GM12891 (cell line): ENCODE measurements around the gene ZFHX3.

Experiments
- DNase-seq: peaks from one replicate; pipeline ENCODE4 v3.0.0; 2011; ENCODE audit warnings: low spot score; ENCODE audit not compliant: insufficient read length
- FAIRE-seq: peaks from 2 replicates; lab custom pipeline; 2011; peaks lifted over from hg19 to GRCh38; lab: Jason Lieb, UNC
- PAX5 ChIP-seq: IDR thresholded peaks from 2 replicates; pipeline ENCODE4 v1.6.1; 2011; ENCODE audit warnings: low read length, moderate library complexity, mild to moderate bottlenecking; ENCODE audit not compliant: insufficient read depth, severe bottlenecking
- POLR2A ChIP-seq: IDR thresholded peaks from 2 replicates; pipeline ENCODE4 v1.6.1; 2011; ENCODE audit warnings: low read depth, low read length, control low read depth
- POLR2AphosphoS5 ChIP-seq: IDR thresholded peaks from 2 replicates; pipeline ENCODE4 v1.6.1; 2011; ENCODE audit warnings: low read depth, low read length, control low read depth
- POU2F2 ChIP-seq: IDR thresholded peaks from 2 replicates; pipeline ENCODE4 v1.6.1; 2011; ENCODE audit warnings: low read depth, mild to moderate bottlenecking, control low read depth, low read length, moderate library complexity
- SPI1 ChIP-seq: IDR thresholded peaks from 2 replicates; pipeline ENCODE4 v1.6.1; 2011; ENCODE audit warnings: low read depth, low read length, control low read depth
- TAF1 ChIP-seq: IDR thresholded peaks from 2 replicates; pipeline ENCODE4 v1.6.1; 2011; ENCODE audit warnings: low read depth, low read length, control low read depth

ZFHX3 gene

GRCh38 chr16:72910875-72911274, 137.1 kb downstream of the ZFHX3 start:
- DNase-seq (no peak), FAIRE-seq (no peak)
- TF ChIP-seq SPI1 = no peak
- no peak for TF ChIP-seq PAX5
- TF ChIP-seq POLR2A = no peak
- TF ChIP-seq TAF1 = no peak
- no peak for TF ChIP-seq POLR2AphosphoS5
- TF ChIP-seq POU2F2 = no peak

DNA sequence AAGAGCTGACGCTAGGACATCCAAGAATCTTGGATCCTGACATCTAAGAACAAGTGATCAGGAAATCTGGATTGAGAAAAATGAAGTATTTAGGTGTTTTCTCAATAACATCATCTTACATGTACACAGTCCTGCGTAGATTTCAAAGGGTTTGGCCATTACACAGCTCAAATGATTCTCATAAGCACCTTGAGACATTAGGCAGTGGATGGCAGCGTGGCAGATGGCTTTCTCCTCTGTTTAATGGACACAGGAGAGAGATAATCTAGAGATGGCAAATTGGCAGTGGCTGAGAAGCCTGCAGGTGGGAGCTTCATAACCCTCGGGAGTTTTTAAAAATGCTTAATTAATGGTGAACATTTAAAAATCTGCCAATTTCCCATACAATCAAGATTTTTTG, 137.5 kb downstream of the ZFHX3 start:
- no peak for DNase-seq
- TF ChIP-seq TAF1 (no peak), POLR2A (no peak), POLR2AphosphoS5 (no peak), SPI1 (no peak), POU2F2 (no peak), PAX5 (no peak)
- FAIRE-seq = no peak

DNA sequence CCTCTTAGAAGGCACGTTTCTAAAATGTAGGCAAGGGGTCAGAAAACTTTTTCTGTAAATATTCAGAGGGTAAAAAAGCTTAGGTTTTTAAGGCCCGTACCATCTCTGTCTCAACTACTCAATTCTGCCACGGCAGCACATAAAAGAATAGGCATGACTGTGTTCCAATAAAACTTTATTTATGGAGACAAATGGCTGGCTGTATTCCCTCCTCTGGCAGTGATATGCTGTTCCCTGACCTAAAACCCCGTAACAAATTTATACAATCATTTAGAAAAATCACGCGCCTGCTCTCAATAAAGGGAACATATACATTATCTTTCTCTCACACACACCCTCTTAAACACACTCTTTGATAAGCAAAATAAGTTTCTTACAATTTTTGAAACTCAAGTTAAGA, 138.7 kb downstream of the ZFHX3 start:
- FAIRE-seq = no peak
- TF ChIP-seq POLR2AphosphoS5 = no peak
- no peak for TF ChIP-seq POLR2A
- no peak for TF ChIP-seq SPI1
- no peak for TF ChIP-seq TAF1
- TF ChIP-seq POU2F2 = no peak
- no peak for TF ChIP-seq PAX5
- DNase-seq = no peak

DNA sequence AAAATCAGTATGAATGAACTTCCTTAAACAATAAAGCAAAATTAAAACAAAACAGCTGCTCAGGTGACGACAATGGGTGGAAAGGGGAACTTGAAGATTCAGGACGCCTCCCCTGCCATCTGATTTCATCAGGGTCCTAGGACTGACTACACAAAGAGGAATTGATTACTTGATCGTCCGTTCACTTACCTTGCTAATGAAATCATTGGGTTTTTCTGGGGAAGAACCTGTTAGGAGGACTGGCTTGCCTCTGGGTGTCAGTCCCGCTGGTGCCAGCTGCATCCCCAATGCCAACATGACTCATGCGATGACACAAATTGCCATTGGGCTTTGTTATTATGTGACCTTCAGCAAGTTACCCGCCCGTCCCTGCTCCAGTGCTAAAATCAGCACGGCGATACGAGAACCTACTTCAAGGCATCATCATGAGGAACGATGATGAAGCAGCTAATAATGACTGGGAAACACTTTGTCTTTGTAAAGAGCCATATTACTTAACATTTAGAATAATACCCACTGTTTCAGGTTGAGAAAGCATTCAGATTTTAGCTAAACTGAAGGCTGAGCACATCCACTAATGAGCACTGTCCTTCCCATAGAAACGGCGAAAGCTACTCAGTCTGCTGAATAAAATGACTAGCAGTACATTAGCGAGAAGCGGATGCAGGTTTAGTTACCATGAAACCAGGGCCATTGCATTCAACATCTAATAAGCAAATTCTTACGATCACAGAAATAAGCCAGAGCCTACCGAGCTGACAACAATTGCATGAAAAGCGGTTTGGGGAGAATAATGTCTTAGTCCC, 139.4 kb downstream of the ZFHX3 start:
- TF ChIP-seq POLR2AphosphoS5 = no peak
- peak; percentile 44 for TF ChIP-seq SPI1
- FAIRE-seq (peak; percentile 23), DNase-seq (no peak)

- FAIRE-seq = no peak
- TF ChIP-seq TAF1 = no peak
- no peak for TF ChIP-seq POU2F2
- TF ChIP-seq POLR2AphosphoS5 = no peak
- no peak for TF ChIP-seq SPI1
- no peak for TF ChIP-seq POLR2A
- no peak for TF ChIP-seq PAX5
- no peak for DNase-seq
Observed at GRCh38 chr16:72905581-72905980, 142.3 kb downstream of the ZFHX3 start.

- no peak for FAIRE-seq
- DNase-seq = no peak
- no peak for TF ChIP-seq TAF1
- TF ChIP-seq POLR2A = no peak
- TF ChIP-seq SPI1 = no peak
- TF ChIP-seq POU2F2 = no peak
- no peak for TF ChIP-seq POLR2AphosphoS5
- no peak for TF ChIP-seq PAX5
Observed at GRCh38 chr16:72903176-72903575, 144.8 kb downstream of the ZFHX3 start.

- no peak for DNase-seq
- TF ChIP-seq TAF1 = no peak
- no peak for TF ChIP-seq POLR2A
- TF ChIP-seq POLR2AphosphoS5 = no peak
- no peak for TF ChIP-seq SPI1
- TF ChIP-seq PAX5 = no peak
- no peak for TF ChIP-seq POU2F2
- FAIRE-seq = no peak
Observed at GRCh38 chr16:72902206-72902605, 145.7 kb downstream of the ZFHX3 start.

DNA sequence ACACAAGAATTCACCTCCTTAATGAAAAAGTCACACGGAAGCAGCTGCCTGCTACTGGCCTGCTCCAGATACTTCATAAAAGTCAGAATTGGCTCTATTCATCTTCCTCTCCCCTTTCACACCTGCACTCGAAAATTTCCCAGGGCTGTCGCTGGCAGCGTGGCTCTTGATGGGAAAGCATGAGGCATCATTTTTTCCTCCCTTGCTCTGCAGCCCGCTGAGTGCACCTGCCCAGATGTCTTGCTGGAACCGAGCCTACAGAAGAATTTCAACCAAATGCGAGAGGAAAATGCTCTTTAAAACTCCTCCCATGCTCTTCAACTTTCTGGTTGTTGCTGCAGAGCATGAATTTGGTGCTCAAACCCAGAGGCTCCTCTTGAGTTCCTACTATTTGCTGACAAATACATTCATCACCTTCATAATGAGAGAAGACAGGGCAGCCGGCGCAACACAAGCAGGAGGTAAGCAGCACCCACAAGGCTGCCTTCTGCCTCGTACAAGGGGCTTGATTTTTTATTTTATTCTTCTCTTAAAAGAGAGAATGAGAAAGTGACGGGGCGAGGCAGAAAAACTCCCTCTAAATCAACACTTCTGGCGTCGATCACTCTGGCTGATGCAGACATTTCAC, 146.8 kb downstream of the ZFHX3 start:
- TF ChIP-seq PAX5 (no peak), POLR2A (no peak), POLR2AphosphoS5 (no peak), POU2F2 (no peak), SPI1 (no peak), TAF1 (no peak)
- no peak for FAIRE-seq
- no peak for DNase-seq

DNA sequence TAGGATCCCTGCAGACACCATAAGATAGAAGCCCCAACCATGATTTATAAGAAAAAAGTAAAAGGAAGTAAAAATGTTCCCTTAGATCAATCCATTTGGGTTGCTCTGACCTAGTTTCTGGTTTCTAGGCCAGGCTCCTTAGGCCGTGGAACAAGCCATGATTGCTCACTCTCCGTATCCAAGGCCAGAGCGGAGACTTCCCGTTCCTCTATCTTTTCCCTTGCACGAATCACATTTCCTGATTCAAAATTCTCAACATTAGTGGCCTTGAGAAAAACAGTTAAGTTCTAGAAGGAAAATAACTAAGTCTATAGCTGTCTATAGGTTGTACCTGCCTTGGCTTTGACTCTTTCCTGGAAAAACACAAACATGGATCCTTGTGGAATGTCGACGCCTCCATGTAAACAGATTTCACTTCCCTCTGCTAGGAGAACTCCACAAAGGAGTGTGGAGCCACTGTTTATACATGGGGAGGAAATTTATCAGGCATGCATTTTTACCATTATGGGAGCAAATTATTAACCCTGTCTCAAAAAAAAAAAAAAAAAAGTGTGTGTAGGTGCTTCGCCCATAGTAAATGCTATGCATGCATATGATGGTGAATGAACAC, 149.6 kb downstream of the ZFHX3 start:
- no peak for TF ChIP-seq PAX5
- no peak for TF ChIP-seq POLR2A
- TF ChIP-seq TAF1 = no peak
- TF ChIP-seq SPI1 = no peak
- TF ChIP-seq POU2F2 = no peak
- TF ChIP-seq POLR2AphosphoS5 = no peak
- DNase-seq = no peak
- FAIRE-seq = no peak
